HUES48 (cell line): Measurements from ENCODE around the gene RNASE7.

ENCODE experiments used
- H3K27ac ChIP-seq: one replicate; pipeline ENCODE4 v1.7.0; 2013; ENCODE audit warnings: low read depth, low read length, inconsistent platforms
- H3K27me3 ChIP-seq: 2 replicates; pipeline ENCODE4 v1.6.1; 2013; ENCODE audit warnings: mild to moderate bottlenecking, low read length; ENCODE audit not compliant: control insufficient read depth, insufficient read depth
- H3K36me3 ChIP-seq: 2 replicates; pipeline ENCODE4 v1.6.1; 2013; ENCODE audit warnings: low read length; ENCODE audit not compliant: control insufficient read depth, insufficient read depth
- H3K4me1 ChIP-seq: 2 replicates; pipeline ENCODE4 v1.6.1; 2013; ENCODE audit warnings: mild to moderate bottlenecking, low read length; ENCODE audit not compliant: control insufficient read depth, insufficient read depth
- H3K4me3 ChIP-seq: 2 replicates; pipeline ENCODE4 v1.5.1; 2013; ENCODE audit warnings: mild to moderate bottlenecking, low read depth, low read length
- H3K9ac ChIP-seq: 2 replicates; pipeline ENCODE4 v1.6.1; 2013; ENCODE audit warnings: mild to moderate bottlenecking, low read depth, low read length, moderate library complexity
- H3K9me3 ChIP-seq: 2 replicates; pipeline ENCODE4 v1.6.1; 2013; ENCODE audit warnings: low read length; ENCODE audit not compliant: control insufficient read depth, insufficient read depth

The RNASE7 gene

DNA sequence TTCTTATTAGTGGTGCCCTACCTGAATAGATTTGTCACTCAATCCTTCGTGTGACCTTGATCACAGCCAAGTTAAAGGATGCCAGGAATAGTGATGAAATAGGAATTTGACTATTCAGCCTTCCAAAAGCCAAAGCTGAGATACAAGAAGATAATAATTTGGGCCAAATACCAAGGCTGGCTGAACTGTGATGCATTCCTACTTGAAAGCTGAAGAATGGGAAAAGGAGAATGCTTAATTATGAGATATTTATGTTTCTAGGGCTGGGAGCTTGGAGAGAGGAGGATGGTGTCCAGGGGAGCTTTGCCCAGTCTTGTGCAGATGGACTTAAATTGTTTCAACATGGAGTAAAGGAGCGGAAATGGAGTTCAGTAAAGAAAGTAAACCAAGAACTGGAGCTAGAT, 5.2 kb downstream of the RNASE7 start:
- no peaks in the 10 kb centered on the region for H3K4me1 ChIP-seq
- no peaks in the 10 kb centered on the region for H3K36me3 ChIP-seq
- no peaks in the 10 kb centered on the region for H3K27me3 ChIP-seq
- no peak overlapping the region for H3K4me3 ChIP-seq
- no peaks in the 10 kb centered on the region for H3K9me3 ChIP-seq
- H3K27ac ChIP-seq: no peak overlapping the region
- H3K9ac ChIP-seq: no peak overlapping the region

- H3K9ac ChIP-seq: no peak overlapping the region
- no peaks in the 10 kb centered on the region for H3K4me1 ChIP-seq
- H3K27me3 ChIP-seq: no peaks in the 10 kb centered on the region
- H3K4me3 ChIP-seq: no peak overlapping the region
- no peaks in the 10 kb centered on the region for H3K9me3 ChIP-seq
- no peaks in the 10 kb centered on the region for H3K36me3 ChIP-seq
- no peak overlapping the region for H3K27ac ChIP-seq
Observed at GRCh38 chr14:21048638-21049037, 6.5 kb downstream of the RNASE7 start.

DNA sequence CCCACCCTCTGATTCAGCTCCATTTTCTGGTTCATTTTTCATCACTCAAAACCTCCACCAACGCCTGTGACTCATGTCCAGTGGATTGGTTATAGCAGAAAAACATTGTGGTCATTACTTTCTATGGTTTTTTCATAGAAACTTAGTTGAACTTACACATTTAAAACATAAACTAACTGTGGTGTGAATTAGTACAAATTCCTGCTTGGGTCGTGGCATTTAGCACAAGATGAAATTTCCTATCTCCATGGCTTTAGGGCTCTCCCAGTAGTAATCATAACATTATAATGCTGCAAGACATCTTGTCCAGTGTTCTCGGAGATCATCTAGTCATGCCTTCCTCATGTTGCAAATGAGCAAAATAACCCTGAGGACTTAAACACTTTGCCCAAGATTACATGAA, 7.1 kb downstream of the RNASE7 start:
- Histone ChIP-seq H3K9me3 (no peaks in the 10 kb centered on the region), H3K36me3 (no peaks in the 10 kb centered on the region), H3K27me3 (no peaks in the 10 kb centered on the region), H3K4me3 (no peak overlapping the region), H3K4me1 (no peaks in the 10 kb centered on the region), H3K9ac (no peak overlapping the region), H3K27ac (no peak overlapping the region)

DNA sequence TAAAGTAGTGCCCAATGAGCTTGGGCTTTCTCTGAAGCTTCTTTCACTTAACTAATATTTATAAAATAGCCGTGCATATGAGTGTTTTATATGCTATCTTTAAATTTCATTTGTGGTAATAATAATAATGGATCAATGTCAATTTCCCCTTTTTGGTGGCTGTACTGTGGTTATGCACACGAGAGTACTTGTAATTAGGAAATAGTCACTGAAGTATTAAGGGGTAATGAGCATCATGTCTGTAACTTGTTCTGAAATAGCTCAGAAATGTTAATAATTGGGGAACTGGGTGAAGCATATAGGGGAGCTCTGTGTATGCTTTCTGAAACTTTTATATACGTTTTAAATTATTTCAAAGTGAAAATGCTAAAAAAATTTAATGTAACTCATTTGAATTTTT, 8.4 kb downstream of the RNASE7 start:
- Histone ChIP-seq H3K27ac (no peak overlapping the region), H3K27me3 (no peaks in the 10 kb centered on the region), H3K9ac (no peak overlapping the region), H3K9me3 (no peaks in the 10 kb centered on the region), H3K36me3 (no peaks in the 10 kb centered on the region), H3K4me3 (no peak overlapping the region), H3K4me1 (0 out of 2 replicates have a peak, but pooled peaks cover 4% of the 10 kb centered on the region)

GRCh38 chr14:21053184-21054122, 11.3 kb downstream of the RNASE7 start:
- Histone ChIP-seq H3K27ac (no peak overlapping the region), H3K4me3 (no peak overlapping the region), H3K9me3 (no peaks in the 10 kb centered on the region), H3K27me3 (no peaks in the 10 kb centered on the region; the same call in 1 of the 2 replicates), H3K4me1 (peaks cover 9% of the 10 kb centered on the region), H3K36me3 (no peaks in the 10 kb centered on the region), H3K9ac (no peak overlapping the region)

DNA sequence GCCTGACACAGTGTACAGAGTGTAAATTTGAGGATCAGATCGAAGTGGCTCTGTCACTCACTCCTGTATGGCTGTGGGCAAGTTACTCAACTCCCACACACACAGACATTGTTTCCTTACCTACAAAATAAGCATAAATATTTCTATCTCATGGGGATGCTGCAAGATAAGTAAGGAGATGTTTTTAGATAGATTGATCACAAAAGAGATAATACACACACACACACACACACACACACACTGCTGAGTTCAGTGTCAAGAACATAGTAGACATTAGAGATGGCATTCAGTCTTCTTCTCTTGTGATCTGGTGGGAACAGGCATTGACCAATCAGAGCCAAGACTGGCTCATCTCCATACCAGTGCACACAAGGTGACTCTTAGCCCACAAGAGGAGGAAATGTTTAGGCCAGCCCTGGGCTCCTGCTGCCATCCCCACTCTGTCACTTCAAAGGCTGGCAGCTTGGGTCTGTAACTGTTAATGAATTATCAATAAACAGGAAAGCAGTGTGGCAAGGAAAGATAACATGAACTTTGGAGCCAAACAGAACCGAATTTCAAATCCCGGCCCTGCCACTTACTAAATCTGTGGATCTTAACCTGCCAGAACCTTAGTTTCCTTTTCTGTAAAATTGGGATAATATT, 12.1 kb downstream of the RNASE7 start:
- Histone ChIP-seq H3K9ac (no peak overlapping the region), H3K9me3 (no peaks in the 10 kb centered on the region), H3K36me3 (no peaks in the 10 kb centered on the region), H3K27me3 (no peaks in the 10 kb centered on the region; the same call in 1 of the 2 replicates), H3K27ac (no peak overlapping the region), H3K4me1 (peaks cover 9% of the 10 kb centered on the region), H3K4me3 (no peak overlapping the region)

- peaks cover 9% of the 10 kb centered on the region for H3K4me1 ChIP-seq
- H3K4me3 ChIP-seq: no peak overlapping the region
- H3K27ac ChIP-seq: no peak overlapping the region
- no peaks in the 10 kb centered on the region for H3K36me3 ChIP-seq
- H3K9me3 ChIP-seq: no peaks in the 10 kb centered on the region
- no peaks in the 10 kb centered on the region; the same call in 1 of the 2 replicates for H3K27me3 ChIP-seq
- no peak overlapping the region for H3K9ac ChIP-seq
Observed at GRCh38 chr14:21054768-21055145, 12.6 kb downstream of the RNASE7 start.

GRCh38 chr14:21055432-21056117, 13.4 kb downstream of the RNASE7 start:
- no peak overlapping the region for H3K9ac ChIP-seq
- H3K27me3 ChIP-seq: no peaks in the 10 kb centered on the region; the same call in 1 of the 2 replicates
- peaks cover 9% of the 10 kb centered on the region for H3K4me1 ChIP-seq
- no peak overlapping the region for H3K27ac ChIP-seq
- no peaks in the 10 kb centered on the region for H3K9me3 ChIP-seq
- H3K4me3 ChIP-seq: no peak overlapping the region
- no peaks in the 10 kb centered on the region for H3K36me3 ChIP-seq

DNA sequence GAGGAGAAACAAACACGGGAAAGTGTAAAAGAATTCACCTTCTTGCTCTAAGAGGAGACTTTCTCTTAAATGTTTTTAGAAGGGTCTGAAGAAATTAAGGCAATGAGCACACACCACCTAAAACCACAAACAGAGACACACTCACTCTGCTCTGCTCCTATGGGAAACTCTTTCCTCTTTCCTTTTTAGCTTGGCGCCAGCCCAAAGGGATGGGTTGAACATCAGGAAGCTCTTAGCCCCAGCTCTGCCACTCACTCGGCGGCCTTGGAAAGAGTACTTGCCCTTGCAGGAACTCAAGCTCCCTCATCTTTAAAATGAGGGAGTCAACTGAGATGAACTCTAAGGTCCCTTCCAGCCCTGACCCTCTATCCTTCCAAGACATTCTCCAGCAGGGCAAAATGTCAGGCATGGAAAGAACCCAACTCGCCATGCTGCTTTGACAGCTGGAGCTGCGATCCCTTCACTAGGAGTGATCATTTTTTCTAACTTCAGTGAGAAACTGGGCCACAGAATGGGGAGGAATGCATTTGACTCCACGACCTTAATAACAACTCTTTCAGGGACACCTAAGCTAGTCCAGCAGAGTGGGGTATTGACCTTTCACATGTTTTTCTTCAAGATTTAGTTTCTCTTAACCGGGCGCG, 14.5 kb downstream of the RNASE7 start:
- Histone ChIP-seq H3K9ac (no peak overlapping the region), H3K4me1 (peaks cover 9% of the 10 kb centered on the region), H3K4me3 (no peak overlapping the region), H3K36me3 (no peaks in the 10 kb centered on the region), H3K27me3 (no peaks in the 10 kb centered on the region; the same call in 1 of the 2 replicates), H3K9me3 (no peaks in the 10 kb centered on the region), H3K27ac (no peak overlapping the region)

- Histone ChIP-seq H3K27ac (no peak within 1 kb of the TSS), H3K9ac (no peak within 1 kb of the TSS), H3K9me3 (no peaks in the 10 kb centered on the region), H3K4me3 (no peak within 1 kb of the TSS), H3K27me3 (no peaks in the 10 kb centered on the region; the same call in 1 of the 2 replicates), H3K36me3 (no peaks in the 10 kb centered on the region), H3K4me1 (peaks cover 9% of the 10 kb centered on the region)
Observed at GRCh38 chr14:21057803-21058675, 15.9 kb downstream of the RNASE7 start, which contains the start of gene RNASE8. Gene RNASE8 (plus strand): TSS chr14:21057822. CDS start chr14:21057893, 71 bp downstream.
